SIG-M5 (cell line): ENCODE data around the gene ACVRL1.

Experiments used
- DNase-seq: peaks from one replicate; lab custom pipeline; 2025; lab: John Stamatoyannopoulos, UW

The ACVRL1 gene

GRCh38 chr12:51900323-51900889, 6.9 kb upstream of the ACVRL1 start:
- DNase-seq = no peak

GRCh38 chr12:51901121-51901817, 6.0 kb upstream of the ACVRL1 start:
- DNase-seq = no peak

GRCh38 chr12:51901881-51902280, 5.4 kb upstream of the ACVRL1 start:
- DNase-seq = no peak

- no peak for DNase-seq
Observed at GRCh38 chr12:51904951-51905470, 2.3 kb upstream of the ACVRL1 start.

GRCh38 chr12:51905471-51906429, 1.6 kb upstream of the ACVRL1 start:
- no peak for DNase-seq

- DNase-seq = no peak
Observed at GRCh38 chr12:51906430-51907082, 748 bp upstream of the ACVRL1 start.

GRCh38 chr12:51907856-51908425, 637 bp downstream of the ACVRL1 start:
- DNase-seq = no peak

- no peak for DNase-seq
Observed at GRCh38 chr12:51908876-51909592, 1.7 kb downstream of the ACVRL1 start.

GRCh38 chr12:51910168-51910567, 2.9 kb downstream of the ACVRL1 start:
- DNase-seq = no peak

GRCh38 chr12:51910691-51911090, 3.4 kb downstream of the ACVRL1 start:
- DNase-seq = no peak

GRCh38 chr12:51911307-51911706, 4.0 kb downstream of the ACVRL1 start:
- no peak for DNase-seq

- no peak for DNase-seq
Observed at GRCh38 chr12:51911788-51912711, 4.7 kb downstream of the ACVRL1 start.

GRCh38 chr12:51913071-51914033, 6.0 kb downstream of the ACVRL1 start:
- no peak for DNase-seq

- no peak for DNase-seq
Observed at GRCh38 chr12:51914034-51914923, 7.0 kb downstream of the ACVRL1 start.

- no peak for DNase-seq
Observed at GRCh38 chr12:51915003-51915625, 7.8 kb downstream of the ACVRL1 start.

GRCh38 chr12:51915951-51916350, 8.6 kb downstream of the ACVRL1 start:
- DNase-seq = no peak

GRCh38 chr12:51917041-51917590, 9.8 kb downstream of the ACVRL1 start:
- DNase-seq = no peak
